Chondrocyte (in vitro differentiated cells): ENCODE data around the gene APP. TPM values are rescaled to one million over a fixed set of nuclear protein-coding genes. Genes with fewer than 3 reads are reported as not detected.
A peak's percentile ranks its signal among the peaks of the same experiment; 100 is the strongest.

ENCODE experiments used
- DNase-seq: peaks from one replicate; pipeline ENCODE4 v3.0.0; 2021; ENCODE audit warnings: mixed read lengths, low spot score
- H3K27ac Mint-ChIP-seq: one replicate; pipeline ENCODE4 v1.8.0; 2021; ENCODE audit warnings: mild to moderate bottlenecking, moderate library complexity, mixed read lengths; ENCODE audit not compliant: unreplicated experiment
- H3K27me3 Mint-ChIP-seq: 2 replicates; pipeline ENCODE4 v1.8.0; 2021; ENCODE audit warnings: low read depth, mixed read lengths
- H3K36me3 Mint-ChIP-seq: 2 replicates; pipeline ENCODE4 v1.8.0; 2021; ENCODE audit warnings: low read depth, mixed read lengths
- H3K4me1 Mint-ChIP-seq: 2 replicates; pipeline ENCODE4 v1.8.0; 2021; ENCODE audit warnings: low read depth, mild to moderate bottlenecking, mixed read lengths
- H3K4me3 Mint-ChIP-seq: one replicate; pipeline ENCODE4 v1.8.0; 2021; ENCODE audit warnings: mild to moderate bottlenecking, moderate library complexity, mixed read lengths; ENCODE audit not compliant: unreplicated experiment
- H3K9me3 Mint-ChIP-seq: 2 replicates; pipeline ENCODE4 v1.8.0; 2021; ENCODE audit warnings: low read depth, mixed read lengths
- CTCF ChIP-seq: fragments of 200-600 bp; sonication (generic); IDR thresholded peaks from 2 replicates; pipeline ENCODE4 v1.5.0; 2021; ENCODE audit warnings: antibody characterized with exemption, mild to moderate bottlenecking, moderate library complexity
- total RNA-seq: library from RNA; stranded (reverse); gene quantifications from 3 replicates; pipeline ENCODE4 v1.2.1, GENCODE V29; 2021

APP gene
- total RNA-seq, 1 donor from 2014 or later, result 442 TPM

GRCh38 chr21:26050857-26051256, 119.7 kb downstream of the APP start:
- Mint-ChIP-seq H3K9me3 (no peaks in the 10 kb centered on the region), H3K4me3 (no peak overlapping the region), H3K36me3 (peaks cover 25% of the 10 kb centered on the region), H3K27ac (peak overlapping the region; percentile 50), H3K27me3 (no peaks in the 10 kb centered on the region), H3K4me1 (peaks cover 8% of the 10 kb centered on the region)
- TF ChIP-seq CTCF, result no peak
- DNase-seq, result no peak

- peaks cover 30% of the 10 kb centered on the region for H3K36me3 Mint-ChIP-seq
These were observed 120.8 kb downstream of the APP start for GRCh38 chr21:26049803-26050202.

GRCh38 chr21:26047279-26047967, 123.1 kb downstream of the APP start:
- H3K4me1 Mint-ChIP-seq, result peaks cover 3% of the 10 kb centered on the region
- H3K36me3 Mint-ChIP-seq, result peaks cover 33% of the 10 kb centered on the region
- H3K9me3 Mint-ChIP-seq, result no peaks in the 10 kb centered on the region
- H3K27ac Mint-ChIP-seq, result no peak overlapping the region
- DNase-seq, result no peak
- H3K4me3 Mint-ChIP-seq, result no peak overlapping the region
- no peak for TF ChIP-seq CTCF
- H3K27me3 Mint-ChIP-seq, result no peaks in the 10 kb centered on the region

More at GRCh38 chr21:26049803-26050202, 120.8 kb downstream of the APP start:
- Mint-ChIP-seq H3K9me3 (no peaks in the 10 kb centered on the region), H3K27me3 (no peaks in the 10 kb centered on the region), H3K4me1 (peaks cover 4% of the 10 kb centered on the region), H3K4me3 (no peak overlapping the region), H3K27ac (no peak overlapping the region)
- no peak for TF ChIP-seq CTCF
- DNase-seq, result no peak

GRCh38 chr21:26043891-26044290, 126.7 kb downstream of the APP start:
- Mint-ChIP-seq H3K4me1 (peaks cover 14% of the 10 kb centered on the region), H3K27ac (no peak overlapping the region), H3K9me3 (no peaks in the 10 kb centered on the region), H3K4me3 (no peak overlapping the region), H3K27me3 (no peaks in the 10 kb centered on the region), H3K36me3 (peaks cover 17% of the 10 kb centered on the region)
- TF ChIP-seq CTCF, result no peak
- no peak for DNase-seq

- H3K27me3 Mint-ChIP-seq, result no peaks in the 10 kb centered on the region
- TF ChIP-seq CTCF, result no peak
These were observed 128.2 kb downstream of the APP start for GRCh38 chr21:26042181-26042876.

More at GRCh38 chr21:26042181-26042876, 128.2 kb downstream of the APP start:
- peaks cover 14% of the 10 kb centered on the region for H3K4me1 Mint-ChIP-seq
- peak overlapping the region; percentile 37 for H3K27ac Mint-ChIP-seq
- no peak overlapping the region for H3K4me3 Mint-ChIP-seq
- H3K36me3 Mint-ChIP-seq, result peaks cover 15% of the 10 kb centered on the region
- DNase-seq, result no peak
- H3K9me3 Mint-ChIP-seq, result no peaks in the 10 kb centered on the region
